ENCODE data around the gene LYAR. TPM values are rescaled to one million over a fixed set of nuclear protein-coding genes. Genes with fewer than 3 reads are reported as not detected.

The LYAR gene
- total RNA-seq, 4 donors from 2014 or later: 9.9 to 26.6 (median 23.1) TPM

- intact Hi-C loops (cut with DNase I; ENCODE audit: low total_unique reads) (loop anchor here (1.0 kb wide), 1 partner anchor 17 kb away; no protein-coding TSS in a partner anchor), in situ Hi-C loops (cut with MboI; ENCODE audit: low sequenced_read_pairs in 4 of 4) (loop anchor here in 1 of 4 donors (25.0 kb wide), 1 partner anchor 256 kb away; the partner anchor contains the start of gene STX18)
- H3K4me1 ChIP-seq: peaks cover 0 to 29% of the 10 kb centered on the region in 2 donors
- H3K27ac ChIP-seq: no peak overlapping the region
- no peaks in the 10 kb centered on the region for H3K9me3 ChIP-seq
- ATAC-seq (no peak), DNase-seq (no peak)
- no peak overlapping the region for H3K4me3 ChIP-seq
- H3K36me3 ChIP-seq: peaks cover 3 to 62% of the 10 kb centered on the region in 2 donors
- TF ChIP-seq POLR2A (IDR thresholded peaks at IDR 0.05) (no peak), CTCF (IDR thresholded peaks at IDR 0.05 in 4 of 5, conservative IDR thresholded peaks at IDR 0.05 in 1 of 5) (no peak)
- H3K27me3 ChIP-seq: no peaks in the 10 kb centered on the region
Measured at GRCh38 chr4:4281787-4282186, 8.2 kb downstream of the LYAR start.

- Histone ChIP-seq H3K4me1 (no peaks in the 10 kb centered on the region), H3K27me3 (no peaks in the 10 kb centered on the region), H3K9me3 (no peaks in the 10 kb centered on the region), H3K4me3 (no peak overlapping the region), H3K27ac (no peak overlapping the region), H3K36me3 (peaks cover 3 to 90% of the 10 kb centered on the region in 2 donors)
- in situ Hi-C loops (cut with MboI; ENCODE audit: low sequenced_read_pairs in 4 of 4) (loop anchor here in 1 of 4 donors (25.0 kb wide), 1 partner anchor 260 kb away; the partner anchor contains the start of gene STX18), intact Hi-C loops (cut with DNase I; ENCODE audit: low total_unique reads) (no loop called here)
- ATAC-seq: no peak
- DNase-seq: no peak
- TF ChIP-seq POLR2A (IDR thresholded peaks at IDR 0.05) (no peak), CTCF (IDR thresholded peaks at IDR 0.05 in 4 of 5, conservative IDR thresholded peaks at IDR 0.05 in 1 of 5) (no peak)
Measured at GRCh38 chr4:4277531-4277930, 12.4 kb downstream of the LYAR start.

- TF ChIP-seq POLR2A (IDR thresholded peaks at IDR 0.05) (no peak), CTCF (IDR thresholded peaks at IDR 0.05 in 4 of 5, conservative IDR thresholded peaks at IDR 0.05 in 1 of 5) (no peak)
- H3K36me3 ChIP-seq: peaks cover 2 to 78% of the 10 kb centered on the region in 2 donors
Measured at GRCh38 chr4:4274226-4274625, 15.7 kb downstream of the LYAR start.

GRCh38 chr4:4271912-4272311 lies 18.0 kb downstream of the LYAR start:
- Histone ChIP-seq H3K9me3 (no peaks in the 10 kb centered on the region), H3K36me3 (peaks cover 0 to 73% of the 10 kb centered on the region in 2 donors), H3K4me3 (no peak overlapping the region), H3K27me3 (no peaks in the 10 kb centered on the region), H3K4me1 (no peaks in the 10 kb centered on the region), H3K27ac (no peak overlapping the region)
- in situ Hi-C loops (cut with MboI; ENCODE audit: low sequenced_read_pairs in 4 of 4): loop anchor here in 1 of 4 donors (25.0 kb wide), 1 partner anchor 265 kb away; the partner anchor contains the start of gene STX18
- DNase-seq (peak in 1 of 2 donors; percentile 31), ATAC-seq (peak in 1 of 2 donors; percentile 45)
- intact Hi-C loops (cut with DNase I; ENCODE audit: low total_unique reads): no loop called here
- TF ChIP-seq POLR2A (IDR thresholded peaks at IDR 0.05) (no peak), CTCF (IDR thresholded peaks at IDR 0.05 in 4 of 5, conservative IDR thresholded peaks at IDR 0.05 in 1 of 5) (no peak)

More at GRCh38 chr4:4274226-4274625, 15.7 kb downstream of the LYAR start:
- Histone ChIP-seq H3K9me3 (no peaks in the 10 kb centered on the region), H3K27me3 (no peaks in the 10 kb centered on the region), H3K4me3 (no peak overlapping the region), H3K27ac (no peak overlapping the region), H3K4me1 (no peaks in the 10 kb centered on the region)
- ATAC-seq (no peak), DNase-seq (no peak)
- intact Hi-C loops (cut with DNase I; ENCODE audit: low total_unique reads) (no loop called here), in situ Hi-C loops (cut with MboI; ENCODE audit: low sequenced_read_pairs in 4 of 4) (loop anchor here in 1 of 4 donors (25.0 kb wide), 1 partner anchor 263 kb away; the partner anchor contains the start of gene STX18)

All from gastrocnemius medialis (tissue), 4 donors.